Occipital lobe (tissue), 2 donors: ENCODE measurements around the gene PRRG2. TPM values are rescaled to one million over a fixed set of nuclear protein-coding genes. Genes with fewer than 3 reads are reported as not detected.

Source experiments
- DNase-seq: peaks from one replicate; lab custom pipeline; 2025; lab: John Stamatoyannopoulos, UW
- total RNA-seq: library from RNA; depleted of rRNA; stranded (reverse); fragments of >200 nt; gene quantifications from one replicate; pipeline ENCODE4 v1.2.3, GENCODE V29; 2014

The PRRG2 gene
- total RNA-seq, 1 donor from 2014 or later, result 0.31 TPM

DNA sequence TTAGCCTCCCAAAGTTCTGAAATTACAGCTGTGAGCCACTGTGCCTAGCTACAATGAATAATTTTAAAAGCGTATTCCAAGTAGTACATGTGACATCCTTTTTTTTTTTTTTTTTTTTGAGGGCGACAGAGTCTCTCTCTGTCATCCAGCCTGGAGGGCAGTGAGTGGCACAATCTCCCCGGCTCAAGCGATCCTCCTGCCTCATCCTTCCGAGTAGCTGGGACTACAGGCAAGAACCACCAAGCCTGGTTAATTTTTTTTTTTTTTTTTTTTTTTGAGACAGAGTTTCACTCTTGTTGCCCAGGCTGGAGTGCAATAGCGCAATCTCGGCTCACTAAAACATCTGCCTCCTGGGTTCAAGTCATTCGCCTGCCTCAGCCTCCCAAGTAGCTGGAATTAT is 6.1 kb downstream of the PRRG2 start:
- DNase-seq, result no peak

DNA sequence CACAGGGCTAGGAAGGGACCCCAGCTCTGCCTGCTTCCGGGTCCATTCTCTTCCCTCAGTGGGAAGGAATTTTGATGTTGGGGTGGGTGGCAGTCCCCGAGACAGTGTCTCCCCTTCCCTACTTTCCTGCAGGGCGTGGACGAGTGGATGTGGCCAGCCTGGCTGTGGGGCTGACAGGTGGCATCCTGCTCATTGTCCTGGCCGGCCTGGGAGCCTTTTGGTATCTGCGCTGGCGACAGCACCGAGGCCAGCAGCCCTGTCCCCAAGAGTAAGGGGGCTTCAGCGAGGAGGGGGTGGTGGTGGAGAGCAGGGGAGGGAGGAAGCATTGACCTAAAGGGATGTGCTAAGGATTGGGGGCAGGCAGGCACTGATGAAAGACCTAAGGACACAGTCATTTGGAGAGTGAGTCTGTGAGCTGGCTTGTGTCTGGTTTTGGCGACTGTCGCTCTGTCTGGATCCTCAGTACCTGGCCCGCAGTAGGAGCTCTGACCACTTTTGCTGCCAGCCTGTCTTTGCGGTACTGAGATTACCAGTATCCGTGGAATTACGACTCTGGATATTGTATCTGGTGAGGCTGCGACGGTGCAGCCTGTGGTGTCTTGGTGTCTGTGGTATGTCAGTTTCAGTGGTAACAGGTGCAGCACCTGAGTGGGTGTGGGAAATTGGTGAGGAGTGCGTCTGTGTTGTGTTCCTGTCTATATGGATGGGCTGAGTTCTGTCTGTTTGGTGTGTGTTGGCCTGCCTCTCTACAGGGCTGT is 7.4 kb downstream of the PRRG2 start:
- DNase-seq, result no peak

DNA sequence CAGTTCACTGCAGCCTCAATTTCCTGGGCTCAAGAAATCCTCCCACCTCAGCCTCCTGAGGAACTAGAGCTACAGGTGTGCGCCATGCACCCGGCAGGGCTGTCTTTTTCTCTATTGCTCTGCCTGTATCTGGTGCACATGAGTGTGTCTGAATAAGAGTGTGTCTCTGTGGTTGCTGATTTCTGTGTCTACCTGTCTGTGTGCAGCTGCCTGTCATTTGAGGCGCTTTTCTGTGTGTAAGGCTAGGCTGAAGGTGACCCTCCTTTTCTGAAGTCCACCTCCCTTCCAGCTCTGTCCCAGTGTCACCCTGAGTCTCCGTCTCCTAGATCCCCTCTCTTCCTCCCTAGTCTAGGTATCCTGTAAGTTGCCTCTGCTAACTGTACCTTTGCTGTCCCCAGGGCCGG is 8.4 kb downstream of the PRRG2 start:
- no peak for DNase-seq

DNA sequence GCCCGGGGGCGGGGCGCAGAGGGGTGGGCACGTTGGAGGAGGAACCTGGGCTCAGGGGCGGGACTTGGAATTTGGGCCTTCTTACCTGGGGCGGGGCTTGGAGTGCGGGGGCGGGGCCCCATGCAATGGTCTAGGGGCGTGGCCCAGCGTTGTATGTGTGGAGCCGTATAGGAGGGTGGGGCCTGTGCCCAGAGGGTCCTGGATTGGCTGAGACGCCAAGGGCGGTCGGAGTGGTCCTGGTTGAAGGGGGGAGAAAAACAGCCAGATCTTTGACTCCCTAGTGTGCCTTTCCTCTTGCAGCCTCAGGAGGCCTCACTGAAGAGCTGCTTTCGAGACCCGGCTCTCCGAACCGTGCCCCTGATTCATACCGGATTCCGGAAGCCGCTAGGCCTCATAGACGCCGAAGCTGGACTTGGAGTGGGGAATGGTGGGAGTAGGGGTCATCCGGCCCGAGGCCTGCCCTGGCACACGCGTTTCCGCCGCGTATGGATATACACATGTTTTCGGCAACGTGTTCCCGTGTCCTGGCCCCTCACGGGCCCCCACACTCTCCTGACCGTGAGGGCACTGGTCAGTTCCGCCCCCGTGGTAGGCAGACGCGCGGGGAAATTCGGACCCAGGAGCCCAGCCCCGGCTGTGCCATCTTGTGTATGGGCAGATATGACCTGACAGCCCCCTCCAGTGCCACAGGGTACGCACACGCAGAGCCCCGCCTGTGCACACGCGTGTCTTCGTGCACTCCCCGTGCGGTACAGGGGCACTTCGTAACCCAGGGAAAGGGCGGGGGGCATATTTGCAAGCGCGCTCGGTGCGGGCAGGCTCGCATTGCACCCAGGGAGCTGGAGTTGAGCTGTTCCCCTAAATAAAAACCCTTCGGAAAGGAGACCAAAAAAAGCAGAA is 9.2 kb downstream of the PRRG2 start:
- peak; percentile 83 for DNase-seq

DNA sequence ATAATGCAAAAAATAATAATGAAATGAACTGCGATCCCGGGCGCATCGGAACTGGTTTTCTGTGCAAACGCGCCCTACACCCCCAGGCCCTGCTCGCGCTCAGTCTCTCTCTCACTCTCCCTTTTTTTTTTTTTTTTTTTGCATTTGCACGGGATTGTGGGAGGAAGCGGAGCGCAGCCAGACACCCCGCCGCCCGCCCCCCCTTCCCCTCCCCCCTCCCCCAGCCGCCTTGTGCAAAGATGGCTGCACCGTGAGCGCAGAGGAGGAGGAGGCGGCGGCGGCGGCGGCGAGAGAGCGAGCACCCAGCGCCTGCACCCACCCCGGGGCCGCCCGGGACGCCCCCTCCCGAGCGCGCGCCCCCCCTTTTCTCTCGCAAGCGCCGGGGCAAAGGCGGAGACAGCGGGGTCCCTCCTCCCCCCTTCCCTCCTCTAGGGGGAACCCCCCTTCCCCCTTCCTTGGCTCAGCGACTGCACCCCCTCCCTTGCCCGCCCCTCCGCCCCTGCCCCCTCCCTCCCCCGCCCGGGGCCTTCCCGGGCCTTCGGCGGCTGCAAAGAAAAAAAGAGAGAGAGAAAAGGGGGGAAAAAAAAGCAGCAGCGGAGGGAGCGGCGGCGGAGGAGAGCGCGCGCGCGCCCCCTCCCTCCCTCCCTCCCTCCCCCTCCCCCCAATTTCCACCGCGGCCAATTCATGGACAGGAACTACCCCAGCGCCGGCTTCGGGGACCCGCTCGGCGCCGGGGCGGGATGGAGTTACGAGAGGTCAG is 10.0 kb downstream of the PRRG2 start, which contains the start of gene PRR12:
PRR12 (plus strand) TSS at position 212 of the 760 bp plus-strand sequence; CDS start at position 685, 473 bp downstream.
- DNase-seq, result peak; percentile 66

DNA sequence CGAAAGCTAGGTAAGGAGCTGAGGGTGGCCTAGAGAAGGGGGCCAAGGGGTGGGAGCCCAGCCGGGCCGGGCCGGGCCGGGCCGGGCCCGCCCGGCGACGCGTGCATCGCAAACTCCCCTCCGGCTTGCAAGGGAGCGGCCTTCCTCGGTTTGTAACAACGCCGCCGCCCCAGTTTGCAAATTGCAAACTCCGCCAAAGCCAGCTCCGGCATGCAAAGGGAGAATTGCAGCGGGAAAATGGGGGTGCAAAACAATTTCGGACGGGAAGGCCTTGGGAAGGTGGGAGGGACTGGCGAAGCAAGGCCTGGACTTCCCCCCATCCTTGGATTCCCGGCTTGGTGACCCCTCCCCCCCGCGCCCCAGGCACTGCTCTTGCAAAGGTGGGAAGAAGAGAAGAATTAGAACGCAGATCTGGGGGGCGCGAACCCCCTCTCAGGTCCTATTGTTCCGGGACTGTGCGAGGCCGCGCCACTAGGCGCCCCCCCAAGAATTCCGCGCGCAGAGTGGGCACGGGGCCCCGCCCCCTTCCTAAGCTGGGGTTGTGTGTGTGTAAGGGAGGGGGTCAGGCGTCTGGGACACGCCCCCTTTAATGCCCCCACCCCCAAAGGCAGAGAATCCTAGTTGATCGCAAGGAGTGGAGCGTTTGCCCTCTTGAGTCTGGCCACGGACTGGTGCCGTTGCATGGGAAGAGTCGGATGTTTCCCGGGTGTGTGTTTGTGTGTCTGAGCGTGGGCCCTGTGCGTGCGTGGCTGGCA is 10.8 kb downstream of the PRRG2 start:
- DNase-seq, result peak; percentile 15

DNA sequence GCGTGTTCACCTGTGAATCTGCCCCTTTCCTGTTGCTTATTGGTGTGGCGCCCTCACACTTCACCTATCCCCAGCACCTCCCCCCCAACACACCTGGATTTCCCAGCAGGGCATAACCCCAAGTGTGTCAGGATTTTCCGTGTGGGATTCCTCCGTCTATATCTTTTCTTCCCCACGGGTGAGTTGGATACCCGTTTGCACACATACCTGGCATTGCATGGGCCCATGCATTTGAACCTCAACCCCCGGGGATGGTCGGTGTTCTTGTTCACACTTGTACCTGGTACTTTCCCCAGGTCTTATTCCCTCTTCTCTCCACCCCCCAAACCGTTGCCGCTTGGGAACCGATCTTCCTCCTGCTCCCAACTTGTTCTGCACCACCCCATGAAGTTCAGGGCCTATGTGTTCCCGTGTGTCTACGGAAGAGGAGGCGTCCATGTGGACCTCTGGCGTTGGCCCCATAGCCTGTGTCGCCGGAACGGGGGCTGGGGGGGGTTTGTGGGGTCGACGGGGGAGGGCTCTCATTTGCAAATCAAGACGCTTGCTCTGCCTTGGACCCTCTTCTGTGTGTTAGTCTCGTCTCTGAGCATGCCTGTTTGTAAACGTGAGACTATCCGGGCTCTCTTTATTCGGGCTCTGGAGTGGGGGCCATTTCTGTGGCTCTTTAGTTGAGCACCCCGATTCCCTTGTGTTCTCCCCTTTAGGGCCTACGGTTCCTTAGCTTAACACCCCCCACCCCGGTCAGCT is 11.5 kb downstream of the PRRG2 start:
- no peak for DNase-seq

DNA sequence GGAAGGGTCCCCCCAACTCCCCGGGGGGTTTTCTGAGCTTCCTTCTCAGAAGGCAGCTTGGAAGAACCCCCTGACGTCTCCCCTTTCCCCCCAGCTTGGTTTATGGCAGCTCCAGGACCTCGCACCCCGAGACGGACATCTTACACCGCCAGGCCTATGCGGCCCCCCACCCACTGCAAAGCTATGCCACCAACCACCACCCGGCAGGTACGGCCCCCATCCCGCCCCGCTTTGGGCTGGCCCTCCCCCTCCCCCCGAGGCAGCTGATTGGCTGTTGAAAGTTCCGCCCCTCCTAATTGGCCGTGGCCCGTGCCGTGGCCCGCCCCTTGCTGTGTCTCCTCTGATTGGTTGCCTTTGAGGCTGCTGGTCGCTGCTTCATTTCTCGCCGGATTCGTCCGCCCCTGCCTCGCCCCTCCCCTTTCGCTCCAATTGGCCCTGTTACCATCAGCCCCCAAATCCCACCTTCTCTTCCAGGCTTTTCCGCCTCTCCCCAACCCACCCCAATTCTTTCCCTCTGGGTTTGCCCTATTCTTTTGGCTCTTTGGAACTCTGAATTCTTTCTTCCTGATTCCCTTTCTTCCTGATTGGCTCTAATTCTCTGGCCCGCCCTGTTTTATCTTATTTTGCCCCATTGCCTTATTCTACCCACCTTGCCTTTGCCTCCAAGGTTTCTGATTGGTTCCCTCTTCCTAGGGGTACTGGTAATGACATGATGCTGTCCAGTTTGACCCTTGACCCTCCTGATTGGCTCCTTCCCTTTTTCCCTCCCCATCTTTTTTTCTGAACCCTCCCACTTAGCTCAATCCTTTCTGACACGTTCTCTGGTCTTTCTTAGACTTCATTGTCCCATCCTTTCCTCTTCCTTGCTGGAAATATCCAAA is 12.4 kb downstream of the PRRG2 start:
- DNase-seq, result peak; percentile 94

DNA sequence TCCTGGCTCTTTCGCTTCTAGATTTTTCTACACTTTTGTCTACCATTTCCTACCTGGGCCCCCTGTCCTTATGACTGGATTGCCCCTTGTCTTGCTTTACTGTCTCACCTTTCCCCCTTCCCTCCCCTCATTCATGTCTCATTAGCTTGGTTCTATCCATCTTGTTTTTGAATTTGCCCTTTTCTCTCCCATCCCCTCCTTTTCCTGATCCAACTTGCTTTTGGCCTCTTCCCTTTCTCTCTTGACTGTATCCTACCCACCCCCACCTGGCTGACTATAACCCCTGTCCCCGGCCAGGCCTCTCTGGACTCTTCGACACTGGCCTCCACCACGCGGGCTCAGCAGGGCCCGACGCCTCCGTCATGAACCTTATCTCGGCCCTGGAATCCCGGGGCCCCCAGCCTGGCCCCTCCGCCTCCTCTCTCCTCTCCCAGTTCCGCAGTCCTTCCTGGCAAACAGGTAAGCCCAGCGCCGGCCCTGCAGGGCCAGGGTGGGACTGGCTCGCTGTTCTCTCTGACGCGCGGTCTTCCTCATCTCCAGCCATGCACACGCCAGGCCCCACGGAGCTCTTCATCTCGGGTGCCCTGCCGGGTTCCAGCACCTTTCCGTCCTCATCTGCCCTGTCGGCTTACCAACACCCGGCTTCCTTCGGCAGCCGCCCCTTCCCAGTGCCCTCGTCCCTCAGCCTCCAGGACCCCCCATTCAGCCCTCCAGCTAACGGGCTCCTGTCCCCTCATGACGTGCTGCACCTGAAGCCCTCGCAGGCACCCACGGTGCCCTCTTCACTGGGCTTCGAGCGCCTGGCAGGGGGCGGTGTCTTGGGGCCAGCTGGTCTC is 13.3 kb downstream of the PRRG2 start:
- no peak for DNase-seq

DNA sequence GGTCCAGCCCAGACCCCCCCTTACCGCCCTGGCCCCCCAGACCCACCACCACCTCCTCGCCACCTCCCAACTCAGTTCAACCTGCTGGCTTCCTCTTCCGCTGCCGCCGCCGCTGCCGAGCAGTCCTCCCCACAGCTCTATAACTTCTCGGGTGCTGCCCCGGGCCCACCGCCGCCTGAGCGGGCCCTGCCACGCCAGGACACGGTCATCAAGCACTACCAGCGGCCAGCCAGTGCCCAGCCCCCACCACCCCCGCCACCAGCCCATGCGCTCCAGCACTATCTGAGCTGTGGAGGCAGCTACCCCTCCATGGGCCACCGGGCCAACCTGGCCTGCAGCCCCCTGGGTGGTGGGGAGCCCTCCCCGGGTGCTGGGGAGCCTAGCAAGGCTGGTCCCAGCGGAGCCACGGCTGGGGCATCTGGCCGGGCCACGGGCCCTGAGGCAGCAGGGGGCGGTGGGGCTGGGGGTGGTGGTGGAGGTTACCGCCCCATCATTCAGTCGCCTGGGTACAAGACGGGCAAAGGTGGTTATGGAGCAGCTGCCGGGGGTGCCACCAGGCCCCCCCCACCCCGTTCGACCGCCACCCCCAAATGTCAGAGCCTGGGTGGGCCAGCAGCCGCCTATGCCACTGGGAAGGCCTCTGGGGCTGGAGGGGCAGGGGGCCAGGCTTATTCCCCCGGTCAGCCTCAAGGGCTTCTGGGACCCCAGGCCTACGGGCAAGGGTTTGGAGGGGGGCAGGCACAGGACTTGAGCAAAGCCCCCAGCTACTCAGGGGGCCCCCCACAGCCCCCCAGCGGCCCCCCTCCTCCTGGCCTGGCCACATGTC is 14.1 kb downstream of the PRRG2 start:
- DNase-seq, result no peak

DNA sequence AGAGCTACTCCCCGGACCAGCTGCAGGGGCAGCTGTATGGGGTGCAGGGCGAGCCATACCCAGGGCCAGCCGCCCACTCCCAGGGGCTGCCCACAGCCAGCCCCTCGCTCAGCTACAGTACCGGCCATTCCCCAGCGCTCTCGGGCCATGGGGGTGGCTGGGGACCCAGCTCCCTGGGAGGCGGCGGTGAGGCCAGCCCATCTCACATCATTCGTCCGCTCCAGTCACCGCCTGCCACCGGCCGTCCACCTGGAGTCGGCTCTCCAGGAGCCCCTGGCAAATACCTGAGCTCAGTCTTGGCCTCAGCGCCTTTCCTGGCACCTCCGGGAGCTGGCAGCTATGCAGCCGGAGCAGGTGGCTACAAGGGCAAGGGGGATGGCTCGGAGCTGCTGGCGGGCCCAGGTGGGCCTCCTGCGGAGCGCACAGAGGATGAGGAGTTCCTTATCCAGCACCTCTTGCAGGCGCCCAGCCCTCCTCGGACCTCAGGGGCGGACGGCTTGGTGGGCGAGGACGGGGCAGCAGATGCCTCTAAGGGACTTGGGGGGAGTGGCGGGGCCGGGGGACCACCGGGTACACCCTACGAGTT is 14.8 kb downstream of the PRRG2 start:
- DNase-seq, result no peak

DNA sequence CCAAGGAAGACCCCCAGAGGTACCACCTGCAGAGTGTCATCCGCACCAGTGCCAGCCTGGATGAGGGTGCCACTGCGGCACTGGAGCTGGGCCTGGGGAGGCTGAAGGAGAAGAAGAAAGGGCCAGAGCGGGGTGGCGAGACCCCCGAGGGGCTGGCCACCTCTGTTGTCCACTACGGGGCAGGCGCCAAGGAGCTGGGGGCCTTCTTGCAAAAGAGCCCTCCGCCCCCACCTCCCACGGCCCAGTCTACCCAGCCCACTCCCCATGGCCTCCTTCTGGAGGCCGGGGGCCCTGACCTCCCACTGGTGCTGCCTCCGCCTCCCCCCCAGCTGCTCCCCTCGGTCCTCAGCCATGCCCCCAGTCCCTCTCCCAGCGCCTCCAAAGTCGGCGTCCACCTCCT is 15.3 kb downstream of the PRRG2 start:
- no peak for DNase-seq

DNA sequence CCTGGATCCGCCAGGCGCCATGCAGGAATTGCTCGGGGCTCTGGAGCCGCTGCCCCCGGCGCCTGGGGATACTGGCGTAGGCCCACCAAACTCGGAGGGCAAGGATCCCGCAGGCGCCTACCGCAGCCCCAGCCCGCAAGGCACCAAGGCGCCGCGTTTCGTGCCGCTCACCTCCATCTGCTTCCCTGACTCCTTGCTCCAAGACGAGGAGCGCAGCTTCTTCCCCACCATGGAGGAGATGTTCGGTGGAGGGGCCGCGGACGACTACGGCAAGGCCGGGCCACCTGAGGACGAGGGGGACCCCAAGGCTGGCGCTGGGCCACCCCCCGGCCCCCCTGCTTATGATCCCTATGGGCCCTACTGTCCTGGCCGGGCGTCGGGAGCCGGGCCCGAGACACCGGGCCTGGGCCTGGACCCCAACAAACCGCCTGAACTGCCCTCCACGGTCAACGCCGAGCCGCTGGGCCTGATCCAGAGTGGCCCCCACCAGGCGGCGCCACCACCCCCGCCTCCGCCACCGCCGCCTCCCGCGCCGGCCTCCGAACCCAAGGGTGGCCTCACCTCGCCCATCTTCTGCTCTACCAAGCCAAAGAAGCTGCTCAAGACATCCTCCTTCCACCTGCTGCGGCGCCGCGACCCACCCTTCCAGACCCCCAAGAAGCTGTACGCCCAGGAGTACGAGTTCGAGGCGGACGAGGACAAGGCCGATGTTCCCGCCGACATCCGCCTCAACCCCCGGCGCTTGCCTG is 16.0 kb downstream of the PRRG2 start:
- DNase-seq, result no peak

DNA sequence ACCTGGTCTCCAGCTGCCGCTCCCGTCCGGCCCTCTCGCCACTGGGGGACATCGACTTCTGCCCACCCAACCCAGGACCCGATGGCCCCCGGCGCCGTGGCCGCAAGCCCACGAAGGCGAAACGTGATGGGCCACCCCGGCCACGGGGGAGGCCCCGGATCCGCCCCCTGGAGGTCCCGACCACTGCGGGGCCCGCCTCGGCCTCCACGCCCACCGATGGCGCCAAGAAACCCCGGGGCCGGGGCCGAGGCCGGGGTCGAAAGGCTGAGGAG is 16.5 kb downstream of the PRRG2 start:
- no peak for DNase-seq

DNA sequence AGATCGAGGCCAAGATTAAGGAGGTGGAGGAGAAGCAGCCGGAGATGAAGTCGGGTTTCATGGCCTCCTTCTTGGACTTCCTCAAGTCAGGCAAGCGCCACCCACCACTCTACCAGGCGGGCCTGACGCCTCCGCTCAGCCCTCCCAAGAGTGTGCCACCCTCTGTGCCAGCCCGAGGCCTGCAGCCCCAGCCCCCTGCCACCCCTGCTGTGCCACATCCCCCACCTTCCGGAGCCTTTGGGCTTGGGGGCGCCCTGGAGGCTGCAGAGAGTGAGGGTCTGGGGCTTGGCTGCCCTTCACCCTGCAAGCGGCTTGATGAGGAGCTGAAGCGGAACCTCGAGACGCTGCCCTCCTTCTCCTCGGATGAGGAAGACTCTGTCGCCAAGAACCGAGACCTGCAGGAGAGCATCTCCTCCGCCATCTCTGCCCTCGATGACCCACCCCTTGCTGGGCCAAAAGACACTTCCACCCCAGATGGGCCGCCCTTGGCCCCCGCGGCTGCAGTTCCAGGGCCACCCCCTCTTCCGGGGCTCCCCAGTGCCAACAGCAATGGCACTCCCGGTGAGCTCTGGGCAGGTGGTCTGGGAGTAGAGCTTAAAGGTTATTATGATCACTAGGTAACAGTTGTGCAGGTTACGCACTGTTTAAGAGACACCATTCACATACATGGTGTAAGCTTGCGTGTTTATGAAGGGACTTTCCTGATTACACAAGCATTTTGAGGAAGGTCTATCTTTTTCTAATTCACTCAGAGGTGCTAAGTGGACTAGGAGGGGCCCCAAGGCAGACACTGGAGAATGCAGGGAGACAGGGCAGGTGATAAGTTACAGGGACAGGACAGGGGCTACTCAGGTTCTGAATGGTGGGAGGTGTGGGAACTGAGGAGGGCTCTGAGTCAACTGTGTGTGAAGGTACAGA is 18.5 kb downstream of the PRRG2 start:
- no peak for DNase-seq
